HCT116 (cell line): ENCODE results near the gene COL20A1. TPM values are rescaled to one million over a fixed set of nuclear protein-coding genes. Genes with fewer than 3 reads are reported as not detected.

Source experiments
- ATAC-seq: fragments of 200-7000 bp; cut with Tn5 transposase; 2 replicates; pipeline ENCODE4 v1.9.1; 2020; ENCODE audit warnings: mild to moderate bottlenecking, moderate library complexity
- BruUV-seq: library from RNA; stranded (reverse); fragments of 400-500 nt; replicated peaks from 2 replicates; lab custom pipeline; 2021; lab: Mats Ljungman, UMichigan
- CTCF ChIA-PET: fragments of 300-600 bp; sonication (Branson Sonifier 250); formaldehyde crosslinking; loops from one replicate; lab custom pipeline; 2021; ENCODE audit warnings: antibody characterized with exemption; lab: Charles Lee
- POLR2A ChIA-PET: fragments of 300-600, 350-600 bp; sonication (Branson Sonifier 250); formaldehyde crosslinking; loops from one replicate; lab custom pipeline; 2021; ENCODE audit warnings: antibody characterized with exemption; lab: Charles Lee
- RAD21 ChIA-PET, 2 experiments: fragments of 300-600 bp; sonication (Branson Sonifier 250); formaldehyde crosslinking; loops; one replicate each; lab custom pipeline; 2023; ENCODE audit warnings: low total read pairs in 2 of 2; ENCODE audit not compliant: uncharacterized antibody in 2 of 2, unreplicated experiment in 2 of 2, low non-redundant PET in 1 of 2; lab: Charles Lee
- DNase-seq: peaks from one replicate; pipeline ENCODE4 v3.0.0-alpha.2; 2010; ENCODE audit warnings: low read depth, low spot score
- H2AFZ ChIP-seq: fragments of 200-600 bp; shearing (Covaris generic), sonication (generic); 2 replicates; pipeline ENCODE4 v1.6.1; 2017; ENCODE audit warnings: low read depth, mixed run types, mixed read lengths, antibody characterized with exemption, low read length; ENCODE audit not compliant: poor library complexity, severe bottlenecking
- H3K27ac ChIP-seq: 2 replicates; pipeline ENCODE4 v1.5.1; 2012; ENCODE audit warnings: low read depth, low read length
- H3K27me3 ChIP-seq: fragments of 200-600 bp; sonication (generic); 2 replicates; pipeline ENCODE4 v1.6.1; 2016; ENCODE audit warnings: mixed run types, low read length, mixed read lengths; ENCODE audit not compliant: insufficient read depth
- H3K36me3 ChIP-seq, 2 experiments: fragments of 200-500 bp in 1 of 2; fragments of 200-600 bp in 1 of 2; sonication (Bioruptor generic) in 1 of 2; sonication (generic) in 1 of 2; 2 replicates each; pipeline versions ENCODE4 v1.5.1 to v1.6.1; 2014 to 2016; ENCODE audit warnings: low read length in 2 of 2, inconsistent platforms in 1 of 2, mixed read lengths in 1 of 2, mixed run types in 1 of 2; ENCODE audit not compliant: insufficient read depth in 2 of 2, control insufficient read depth in 1 of 2
- H3K4me1 ChIP-seq, 2 experiments: fragments of 200-600 bp in 1 of 2; sonication (generic) in 1 of 2; 2 replicates each; pipeline versions ENCODE4 v1.5.1 to v1.6.1; 2012 to 2017; ENCODE audit warnings: low read length in 2 of 2, inconsistent platforms in 1 of 2, mild to moderate bottlenecking in 1 of 2, mixed read lengths in 1 of 2, mixed run types in 1 of 2, moderate library complexity in 1 of 2; ENCODE audit not compliant: insufficient read depth in 2 of 2, control insufficient read depth in 1 of 2
- H3K4me2 ChIP-seq: fragments of 200-600 bp; sonication (generic); 2 replicates; pipeline ENCODE4 v1.6.1; 2017; ENCODE audit warnings: mixed run types, low read length, mixed read lengths
- H3K4me3 ChIP-seq, 2 experiments: fragments of 200-600 bp in 1 of 2; sonication (generic) in 1 of 2; replicated peaks in 1 of 2; 2 replicates each; pipeline ENCODE4 v1.5.1; 2011 to 2016; ENCODE audit warnings: low read length in 2 of 2, control low read depth in 1 of 2, low read depth in 1 of 2, mild to moderate bottlenecking in 1 of 2, mixed read lengths in 1 of 2, mixed run types in 1 of 2
- H3K79me2 ChIP-seq: fragments of 200-600 bp; sonication (generic); 2 replicates; pipeline ENCODE4 v1.6.1; 2017; ENCODE audit warnings: mild to moderate bottlenecking, mixed run types, low read length, moderate library complexity, mixed read lengths; ENCODE audit not compliant: insufficient read depth
- H3K9ac ChIP-seq: fragments of 200-600 bp; sonication (generic); 2 replicates; pipeline ENCODE4 v1.6.1; 2016; ENCODE audit warnings: low read length, mixed read lengths
- H3K9me2 ChIP-seq: fragments of 200-600 bp; sonication (generic), shearing (Covaris generic); 2 replicates; pipeline ENCODE4 v1.6.1; 2017; ENCODE audit warnings: mixed run types, mild to moderate bottlenecking, moderate library complexity; ENCODE audit not compliant: insufficient read depth
- H3K9me3 ChIP-seq, 2 experiments: fragments of 200-500 bp in 1 of 2; fragments of 200-600 bp in 1 of 2; sonication (Bioruptor generic) in 1 of 2; sonication (generic) in 1 of 2; 2 replicates each; pipeline ENCODE4 v1.6.1; 2014 to 2017; ENCODE audit warnings: low read length in 2 of 2, mixed read lengths in 2 of 2, inconsistent platforms in 1 of 2, low read depth in 1 of 2, mild to moderate bottlenecking in 1 of 2, mixed run types in 1 of 2, moderate library complexity in 1 of 2; ENCODE audit not compliant: control insufficient read depth in 1 of 2, insufficient read depth in 1 of 2
- H4K20me1 ChIP-seq: fragments of 200-600 bp; sonication (generic), shearing (Covaris generic); 2 replicates; pipeline ENCODE4 v1.6.1; 2017; ENCODE audit warnings: mixed run types, mild to moderate bottlenecking, moderate library complexity; ENCODE audit not compliant: insufficient read depth
- CEBPB ChIP-seq: IDR thresholded peaks from 2 replicates; pipeline ENCODE4 v1.6.1; 2012; ENCODE audit warnings: low read depth
- CTCF ChIP-seq, 3 experiments: fragments of 200-600 bp in 1 of 3; sonication (generic) in 1 of 3; IDR thresholded peaks in 2 of 3; conservative IDR thresholded peaks in 1 of 3; 2 replicates each; pipeline ENCODE4 v1.5.1; 2012 to 2017; ENCODE audit warnings: low read depth in 2 of 3, low read length in 2 of 3, antibody characterized with exemption in 1 of 3, borderline replicate concordance in 1 of 3, control low read depth in 1 of 3, mild to moderate bottlenecking in 1 of 3, mixed read lengths in 1 of 3, mixed run types in 1 of 3, moderate library complexity in 1 of 3; ENCODE audit not compliant: insufficient read depth in 1 of 3
- RAD21 ChIP-seq: IDR thresholded peaks from 2 replicates; pipeline ENCODE4 v1.6.1; 2012; ENCODE audit warnings: low read depth, mild to moderate bottlenecking
- ZBTB33 ChIP-seq: IDR thresholded peaks from 2 replicates; pipeline ENCODE4 v1.6.1; 2011; ENCODE audit warnings: mild to moderate bottlenecking, low read length, moderate library complexity; ENCODE audit not compliant: insufficient replicate concordance; ENCODE audit errors: extremely low read depth
- intact Hi-C: fragments of 100-400 bp; cut with micrococcal nuclease; formaldehyde crosslinking; loops from 2 replicates; pipeline ENCODE4 v1.10.0; 2022
- total RNA-seq: library from RNA; stranded (reverse); gene quantifications from one replicate; pipeline ENCODE4 v1.2.1, GENCODE V29; 2021; ENCODE audit not compliant: unreplicated experiment

COL20A1 gene
- total RNA-seq, 1 experiment from 2014 or later: 0.34 TPM

GRCh38 chr20:63380346-63380870 lies 87.4 kb downstream of the COL20A1 start (continued):
- no peak for TF ChIP-seq CTCF (IDR thresholded peaks at IDR 0.05 in 2 of 3, conservative IDR thresholded peaks at IDR 0.05 in 1 of 3; ENCODE audit: borderline replicate concordance in 1 of 3, insufficient read depth in 1 of 3, low read depth in 2 of 3, low read length in 2 of 3)
- no peak for TF ChIP-seq CEBPB

- Histone ChIP-seq H3K9me3 (peaks cover 12 to 16% of the 10 kb centered on the region in 2 experiments; a peak in 2 of 4 replicates), H3K4me2 (no peak overlapping the region), H3K27ac (no peak overlapping the region), H3K9ac (no peak overlapping the region), H4K20me1 (no peaks in the 10 kb centered on the region), H2AFZ (no peak overlapping the region), H3K79me2 (no peaks in the 10 kb centered on the region), H3K36me3 (no peaks in the 10 kb centered on the region), H3K27me3 (no peaks in the 10 kb centered on the region), H3K9me2 (no peaks in the 10 kb centered on the region), H3K4me3 (no peak overlapping the region), H3K4me1 (no peaks in the 10 kb centered on the region)
- ATAC-seq: peak; percentile 74
- ChIA-PET RAD21 (interaction anchor here (1.2 to 1.6 kb wide), 2 partner anchors 72 to 73 kb away, joined by 5 to 9 read pairs; no protein-coding TSS in a partner anchor), POLR2A (no interaction called here), CTCF (interaction anchor here (0.9 to 3.7 kb wide), 8 partner anchors 11 to 326 kb away, joined by 3 to 55 read pairs (median 4); no protein-coding TSS in a partner anchor)
- intact Hi-C loops: loop anchor here (1.0 kb wide), 1 partner anchor 73 kb away; no protein-coding TSS in a partner anchor
- no TSS peak for BruUV-seq
- no peak for DNase-seq
- TF ChIP-seq RAD21 (peak; percentile 90), CTCF (IDR thresholded peaks at IDR 0.05 in 2 of 3, conservative IDR thresholded peaks at IDR 0.05 in 1 of 3; ENCODE audit: borderline replicate concordance in 1 of 3, insufficient read depth in 1 of 3, low read depth in 2 of 3, low read length in 2 of 3) (peak; percentile 87 to 98 (median 97)), ZBTB33 (no peak)
Measured at GRCh38 chr20:63381781-63382431, 88.9 kb downstream of the COL20A1 start.
